GM18909 (cell line): ENCODE data around the gene RAB3A.

Experiments used
- ATAC-seq: cut with Tn5 transposase; IDR thresholded peaks from one replicate; pipeline ENCODE4 v1.9.1; 2021; ENCODE audit warnings: mild to moderate bottlenecking; ENCODE audit not compliant: unreplicated experiment, poor library complexity

The RAB3A gene

GRCh38 chr19:18155095-18156087, 48.5 kb downstream of the RAB3A start:
- ATAC-seq, result no peak

GRCh38 chr19:18153556-18154134, 50.2 kb downstream of the RAB3A start:
- ATAC-seq, result no peak

DNA sequence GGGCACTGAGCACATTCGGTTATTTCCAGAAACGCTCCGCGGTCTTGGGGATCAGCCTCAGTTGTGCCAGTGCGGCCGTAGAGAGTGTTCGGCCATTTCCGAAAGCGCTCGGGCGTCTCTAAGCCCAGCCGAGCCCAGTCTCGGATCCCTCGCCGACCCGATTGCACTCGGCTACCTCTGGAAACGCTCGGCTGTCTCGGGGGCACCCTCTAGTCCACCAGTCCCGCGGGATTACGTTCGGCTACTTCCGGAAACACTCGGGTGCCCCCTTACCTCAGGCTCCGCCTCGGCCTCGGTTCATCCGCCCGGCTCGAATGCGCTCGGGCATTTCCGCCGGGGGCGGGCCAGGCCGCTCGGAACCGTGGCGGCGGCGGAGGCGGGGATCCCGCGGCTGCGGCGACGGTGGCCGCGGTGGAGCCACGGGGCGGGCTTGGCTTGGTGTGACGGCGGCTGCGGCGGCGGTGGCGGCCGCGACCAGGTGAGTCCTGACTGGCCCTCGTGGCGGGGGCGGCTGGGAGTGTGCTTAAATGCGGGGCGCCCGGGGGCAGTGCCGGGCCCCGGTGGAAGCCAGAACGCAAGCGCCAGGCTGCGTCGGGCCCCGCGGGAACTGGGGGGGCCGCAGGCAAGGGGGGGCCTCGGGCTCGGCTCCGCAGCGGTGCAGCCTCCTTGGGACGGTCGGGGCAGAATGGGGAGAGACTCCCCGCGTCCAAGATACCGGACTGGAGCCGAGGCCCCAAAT, 50.9 kb downstream of the RAB3A start, which contains the start of gene PIK3R2:
PIK3R2 (plus strand) TSS at position 347 of the 739 bp plus-strand sequence. CDS start 2,717 bp downstream, outside the sequence.
- ATAC-seq, result peak; percentile 82

- peak; percentile 68 for ATAC-seq
Observed at GRCh38 chr19:18152442-18152816, 51.4 kb downstream of the RAB3A start.

- no peak for ATAC-seq
Observed at GRCh38 chr19:18150776-18151624, 52.8 kb downstream of the RAB3A start.

DNA sequence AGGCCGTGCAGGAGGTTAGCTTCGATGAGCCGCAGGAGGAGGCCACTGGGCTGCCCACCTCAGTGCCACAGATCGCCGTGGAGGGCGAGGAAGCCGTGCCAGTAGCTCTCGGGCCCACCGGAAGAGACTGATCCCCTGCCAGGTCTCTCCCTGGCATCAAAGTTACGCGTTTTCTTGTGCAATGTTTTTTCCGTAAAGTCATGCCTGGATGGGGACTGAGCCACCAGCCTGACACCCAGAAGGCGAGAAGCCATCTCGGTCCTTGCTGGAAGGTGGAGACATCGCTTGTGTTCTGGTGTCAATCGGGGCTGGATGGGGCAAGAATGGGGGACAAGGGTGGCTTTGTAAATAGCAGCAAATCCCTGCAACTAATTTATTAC, 54.3 kb downstream of the RAB3A start:
- ATAC-seq, result no peak

DNA sequence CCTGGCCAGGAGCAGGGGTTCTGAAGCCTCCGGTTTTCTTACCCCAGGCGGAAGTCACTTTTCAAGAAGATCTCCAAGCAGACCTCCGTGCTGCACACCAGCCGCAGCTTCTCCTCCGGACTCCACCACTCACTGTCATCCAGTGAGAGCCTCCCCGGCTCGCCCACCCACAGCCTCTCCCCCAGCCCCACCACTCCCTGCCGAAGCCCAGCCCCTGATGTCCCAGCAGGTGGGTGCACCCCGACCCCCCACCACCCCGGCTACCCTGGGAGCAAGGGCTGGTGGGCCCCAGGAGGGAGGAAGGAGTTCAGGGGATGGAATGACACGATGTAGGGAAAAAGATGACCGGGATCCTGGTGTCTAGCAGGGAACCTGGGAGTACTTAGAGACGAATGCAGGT, 56.4 kb downstream of the RAB3A start:
- ATAC-seq, result no peak
